NCI-H2107 (cell line): ENCODE data around the gene MXRA7.
"Not testable (repeated sequence)": the region's sequence is repeated elsewhere in the genome, so short reads cannot be mapped to it uniquely, and the experiment has no call there.

Experiments
- DNase-seq: peaks from one replicate; lab custom pipeline; 2025; lab: John Stamatoyannopoulos, UW

MXRA7 gene

DNA sequence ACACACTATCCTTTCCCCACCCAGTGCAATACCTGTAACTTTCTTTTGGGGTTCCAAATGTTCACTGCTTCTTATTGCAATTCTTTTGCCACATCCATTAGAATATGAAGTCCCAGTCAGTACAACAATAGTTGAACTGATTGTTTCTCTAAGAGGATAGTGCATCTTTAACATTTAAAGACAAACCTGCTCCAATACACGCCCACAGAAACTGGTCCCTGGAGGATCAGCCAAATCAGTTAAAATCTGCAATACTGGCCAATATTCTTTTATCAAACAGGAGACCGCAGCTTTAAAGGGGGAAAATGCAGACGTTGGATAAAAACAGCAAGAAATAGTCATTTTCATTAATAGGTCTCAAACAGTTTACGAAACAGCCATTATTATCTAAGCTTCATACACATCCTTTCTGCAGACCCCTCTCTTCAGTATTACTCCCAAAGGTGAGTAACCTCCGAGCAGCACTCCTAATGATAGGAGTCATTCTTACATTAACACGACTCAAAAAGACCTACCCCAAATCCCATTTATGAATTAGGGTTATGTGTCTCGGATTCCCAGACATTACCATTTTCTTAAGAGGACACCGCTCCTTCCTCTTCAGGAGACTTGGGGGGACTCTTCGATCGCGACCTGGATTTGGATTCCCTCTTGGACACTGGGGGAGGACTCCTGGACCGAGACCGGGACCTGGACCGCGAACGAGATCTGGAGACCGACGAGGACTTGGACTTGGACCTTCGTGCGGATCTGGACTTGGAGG, 25.0 kb upstream of the MXRA7 start:
- no peak for DNase-seq

DNA sequence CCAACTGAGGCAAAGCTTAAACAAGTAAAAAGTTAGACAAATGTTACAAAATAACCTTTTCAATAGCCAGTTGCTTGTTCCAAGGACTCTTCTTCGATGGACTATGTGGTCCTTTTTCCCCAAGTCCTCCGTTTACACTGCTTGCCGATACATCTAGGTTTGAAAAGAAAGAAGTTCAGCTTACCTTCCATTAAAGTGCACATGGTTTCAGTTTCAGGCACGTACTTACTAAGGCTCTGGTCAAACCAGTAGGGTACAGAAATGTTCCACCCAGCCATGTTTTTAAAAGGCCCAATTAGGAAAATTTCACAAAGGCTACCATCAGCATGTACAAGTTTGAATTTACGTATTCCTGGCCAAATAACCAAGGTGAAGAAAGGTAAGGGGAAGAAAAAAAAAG, 24.2 kb upstream of the MXRA7 start:
- DNase-seq: no peak

DNA sequence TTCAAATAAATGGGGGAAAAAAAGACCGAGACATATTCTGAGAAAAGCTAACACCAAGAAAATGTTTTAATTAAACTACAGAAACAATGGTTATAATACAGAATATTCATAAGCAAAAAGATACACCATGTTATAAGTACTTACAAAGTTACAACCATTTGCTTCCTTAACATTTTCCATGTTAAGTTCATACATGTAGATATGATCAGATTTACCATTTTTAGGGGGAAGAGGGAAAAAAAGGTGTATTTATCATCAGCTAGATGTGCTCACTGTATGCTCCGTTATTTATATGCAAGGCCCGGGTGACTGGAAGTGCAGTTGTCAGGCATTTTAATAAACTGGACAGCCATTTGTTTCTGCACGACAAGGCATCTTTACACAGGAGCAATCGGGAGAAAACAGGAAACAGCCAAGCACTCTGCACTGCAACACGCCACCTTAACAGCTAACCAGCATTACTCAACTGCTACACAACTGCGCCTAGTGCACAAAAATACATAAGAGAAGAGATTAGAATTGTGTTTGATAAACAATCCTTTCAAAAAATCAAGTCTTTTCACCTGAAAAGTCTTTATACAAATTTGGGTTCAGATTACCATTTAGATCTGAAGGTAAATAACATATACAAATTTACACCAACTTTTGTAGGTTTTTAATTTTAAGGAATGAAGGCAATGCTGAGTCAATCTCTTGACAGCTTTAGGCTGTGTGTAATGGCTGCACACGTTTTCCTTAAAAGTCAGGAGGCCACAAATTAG, 23.5 kb upstream of the MXRA7 start:
- DNase-seq: no peak

DNA sequence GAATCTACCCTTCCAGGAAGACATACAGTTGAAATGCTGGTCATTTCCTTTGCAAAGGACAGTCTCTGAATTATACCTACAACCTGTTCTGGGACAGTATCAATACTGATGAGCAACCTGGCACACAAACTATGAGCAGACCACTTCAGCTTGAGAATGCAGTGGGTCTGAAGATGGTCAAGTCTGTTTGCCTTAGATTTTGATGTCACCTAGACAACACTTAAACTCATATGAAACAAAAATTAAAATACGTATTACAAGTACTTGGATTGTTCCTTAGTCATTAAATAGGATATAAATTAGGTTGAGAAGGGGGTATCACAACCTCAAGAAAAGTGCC, 22.8 kb upstream of the MXRA7 start:
- DNase-seq: no peak

DNA sequence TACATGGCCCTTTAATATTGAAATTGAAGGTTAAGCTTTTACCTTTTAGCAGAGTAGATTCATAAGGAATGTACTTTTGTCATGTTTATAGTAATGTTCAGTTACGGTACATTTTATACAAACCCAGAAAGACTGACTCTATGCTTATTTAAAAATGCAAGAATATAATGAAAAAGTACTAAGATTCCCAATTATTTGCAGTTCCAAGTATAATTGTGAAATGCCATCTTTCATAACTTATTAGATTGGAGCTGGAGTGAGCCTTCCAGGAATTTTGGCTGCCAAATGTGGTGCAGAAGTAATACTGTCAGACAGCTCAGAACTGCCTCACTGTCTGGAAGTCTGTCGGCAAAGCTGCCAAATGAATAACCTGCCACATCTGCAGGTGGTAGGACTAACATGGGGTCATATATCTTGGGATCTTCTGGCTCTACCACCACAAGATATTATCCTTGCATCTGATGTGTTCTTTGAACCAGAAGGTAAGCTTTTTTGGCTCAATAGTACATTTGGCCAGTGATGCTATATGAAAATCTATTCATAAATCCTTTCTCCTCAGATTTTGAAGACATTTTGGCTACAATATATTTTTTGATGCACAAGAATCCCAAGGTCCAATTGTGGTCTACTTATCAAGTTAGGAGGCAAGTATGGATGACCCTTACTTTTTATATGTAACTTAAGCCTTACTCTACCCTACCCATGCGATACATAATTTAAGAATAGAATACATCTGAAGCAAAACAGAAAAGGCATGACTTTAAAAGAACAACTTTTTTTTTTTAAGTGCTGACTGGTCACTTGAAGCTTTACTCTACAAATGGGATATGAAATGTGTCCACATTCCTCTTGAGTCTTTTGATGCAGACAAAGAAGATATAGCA, 22.2 kb upstream of the MXRA7 start:
- no peak for DNase-seq

DNA sequence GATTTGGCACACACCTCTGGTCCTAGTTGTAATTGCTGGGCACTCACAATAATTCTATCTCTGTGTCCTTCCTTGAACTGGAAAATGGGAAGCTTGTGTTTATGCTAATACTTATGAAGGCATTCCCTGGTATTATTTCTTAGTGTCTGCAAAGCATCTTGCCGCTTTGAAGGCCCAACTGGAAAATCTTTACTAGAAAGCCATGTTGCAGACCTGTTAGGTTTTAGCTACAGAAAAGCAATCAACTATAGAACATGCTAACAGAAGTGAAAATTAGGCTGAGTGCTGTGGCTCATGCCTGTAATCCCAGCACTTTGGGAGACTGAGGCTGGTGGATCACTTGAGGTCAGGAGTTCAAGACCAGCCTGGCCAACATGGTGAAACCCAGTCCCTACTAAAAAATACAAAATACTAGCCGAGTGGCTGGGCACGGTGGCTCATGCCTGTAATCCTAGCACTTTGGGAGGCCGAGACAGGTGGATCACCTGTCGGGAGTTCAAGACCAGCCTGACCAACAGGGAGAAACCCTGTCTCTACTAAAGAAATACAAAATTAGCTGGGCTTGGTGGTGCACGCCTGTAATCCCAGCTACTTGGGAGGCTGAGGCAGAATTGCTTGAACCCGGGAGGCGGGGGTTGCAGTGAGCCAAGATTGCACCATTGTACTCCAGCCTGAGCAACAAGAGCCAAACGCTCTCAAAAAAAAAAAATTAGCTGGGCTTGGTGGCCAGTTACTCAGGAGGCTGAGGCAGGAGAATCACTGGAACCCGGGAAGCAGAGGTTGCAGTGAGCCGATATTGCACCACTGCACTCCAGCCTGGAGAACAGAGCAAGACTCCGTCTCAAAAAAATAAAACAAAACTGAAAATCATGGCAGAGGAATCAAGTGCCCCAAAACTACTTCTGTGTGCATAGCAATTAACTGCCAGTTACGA, 21.3 kb upstream of the MXRA7 start:
- DNase-seq: not testable (repeated sequence)

DNA sequence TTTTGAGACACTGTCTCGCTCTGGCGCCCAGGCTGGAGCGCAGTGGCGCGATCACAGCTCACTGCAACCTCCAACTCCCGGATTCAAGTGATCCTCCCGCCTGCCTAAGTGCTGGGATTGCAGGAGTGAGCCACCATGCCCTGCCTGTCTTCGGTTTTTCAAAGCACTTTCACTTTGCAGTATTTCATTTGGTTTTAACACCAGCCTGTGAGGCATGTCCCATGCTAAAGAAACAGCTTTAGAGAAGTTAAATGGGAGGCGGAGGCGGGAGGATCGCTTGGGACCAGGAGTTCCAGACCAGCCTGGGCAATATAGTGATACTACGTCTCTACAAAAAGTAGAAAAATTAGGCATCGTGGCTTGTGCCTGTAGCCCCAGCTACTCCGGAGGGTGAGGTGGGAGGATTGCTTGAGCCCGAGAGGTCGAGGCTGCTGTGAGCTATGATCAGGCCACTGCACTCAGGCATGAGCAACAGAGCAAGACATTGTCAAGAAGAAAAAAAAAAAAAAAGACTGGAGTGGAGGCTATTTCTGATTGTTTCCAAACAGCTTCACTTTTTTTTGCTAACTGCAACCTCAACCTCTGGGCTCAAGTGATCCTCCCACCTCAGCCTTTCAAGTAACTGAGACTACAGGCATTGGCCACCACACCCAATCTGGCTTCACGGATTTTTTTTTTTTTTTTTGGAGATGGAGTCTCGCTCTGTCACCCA, 17.1 kb upstream of the MXRA7 start:
- no peak for DNase-seq

DNA sequence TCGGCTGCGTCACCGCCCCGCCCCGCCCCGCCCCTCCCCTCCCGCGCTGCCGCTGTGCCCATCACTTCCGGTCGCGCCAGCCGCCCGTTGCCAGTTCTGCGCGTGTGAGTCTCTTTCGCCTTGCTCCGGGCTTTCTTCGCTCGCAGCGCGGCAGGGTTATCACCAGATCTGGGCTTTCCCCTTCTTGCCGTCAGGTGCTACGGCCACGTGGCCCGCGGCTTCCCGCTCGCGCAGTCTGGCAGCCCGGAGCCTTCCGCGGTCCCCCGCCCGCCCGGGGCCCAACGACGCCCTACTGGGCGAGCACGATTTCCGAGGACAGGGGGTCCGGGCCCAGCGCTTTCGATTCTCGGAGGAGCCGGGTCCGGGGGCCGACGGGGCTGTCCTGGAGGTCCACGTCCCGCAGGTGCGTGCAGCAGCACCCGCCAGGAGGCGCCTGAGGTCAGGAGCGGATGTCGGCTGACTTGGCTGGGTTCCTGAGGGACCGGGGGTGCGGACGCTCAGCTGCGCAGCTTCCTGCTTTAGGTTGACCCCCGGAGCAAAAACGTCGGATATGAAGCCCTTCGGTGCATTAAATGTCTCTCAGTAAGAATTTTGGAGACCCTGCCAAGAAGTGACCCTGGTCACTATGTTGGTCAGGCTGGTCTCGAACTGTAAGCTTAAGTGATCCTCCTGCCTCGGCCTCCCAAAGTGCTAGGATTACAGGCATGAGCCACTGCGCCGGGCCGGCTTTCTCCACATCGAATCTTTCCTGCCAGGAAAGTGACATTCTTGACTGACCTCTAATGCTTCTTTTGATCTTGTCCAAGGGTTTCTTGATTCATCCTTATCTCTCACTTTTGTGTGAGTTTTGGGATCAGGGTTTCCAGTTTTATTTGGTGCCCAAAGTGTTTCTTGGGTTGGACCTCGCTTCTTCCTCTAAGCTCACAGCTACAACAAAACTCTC, 16.3 kb upstream of the MXRA7 start, which contains the start of gene METTL23:
Gene METTL23, plus strand, starts transcription at position 64 of the 943 bp plus-strand sequence. CDS start 2,872 bp downstream, outside the sequence.
- DNase-seq: no peak

DNA sequence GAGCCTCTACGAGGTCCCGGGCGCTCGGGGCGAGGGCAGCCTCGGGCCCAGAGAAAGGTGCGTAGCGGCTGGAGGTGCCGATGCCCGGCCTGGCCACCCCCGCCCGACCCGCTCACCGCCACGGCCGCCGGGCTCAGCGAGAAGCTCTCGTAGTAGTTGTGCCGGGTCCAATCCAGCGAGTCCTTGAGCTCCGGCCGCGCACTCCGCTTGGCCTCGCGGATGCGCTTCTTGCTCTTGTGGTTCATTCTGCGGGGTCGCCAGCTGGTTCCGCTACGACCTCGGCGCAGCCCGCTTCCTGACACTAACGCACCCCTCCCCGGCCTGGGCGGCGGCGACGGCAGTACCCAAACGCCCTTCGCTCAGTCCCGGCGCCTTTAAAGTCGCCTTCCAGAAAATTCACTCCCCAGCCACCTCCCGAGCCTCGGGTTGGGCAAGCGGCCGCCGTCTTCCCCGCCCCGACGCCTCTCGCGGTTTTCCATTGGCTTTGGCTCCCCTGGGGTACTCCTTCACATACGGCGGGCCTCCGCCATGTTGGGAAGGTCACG, 15.5 kb upstream of the MXRA7 start, which contains the start of gene JMJD6:
Gene JMJD6, minus strand, starts transcription at position 376 of the 545 bp plus-strand sequence. Its CDS starts 131 bp downstream, at position 245.
- DNase-seq: peak; percentile 92

DNA sequence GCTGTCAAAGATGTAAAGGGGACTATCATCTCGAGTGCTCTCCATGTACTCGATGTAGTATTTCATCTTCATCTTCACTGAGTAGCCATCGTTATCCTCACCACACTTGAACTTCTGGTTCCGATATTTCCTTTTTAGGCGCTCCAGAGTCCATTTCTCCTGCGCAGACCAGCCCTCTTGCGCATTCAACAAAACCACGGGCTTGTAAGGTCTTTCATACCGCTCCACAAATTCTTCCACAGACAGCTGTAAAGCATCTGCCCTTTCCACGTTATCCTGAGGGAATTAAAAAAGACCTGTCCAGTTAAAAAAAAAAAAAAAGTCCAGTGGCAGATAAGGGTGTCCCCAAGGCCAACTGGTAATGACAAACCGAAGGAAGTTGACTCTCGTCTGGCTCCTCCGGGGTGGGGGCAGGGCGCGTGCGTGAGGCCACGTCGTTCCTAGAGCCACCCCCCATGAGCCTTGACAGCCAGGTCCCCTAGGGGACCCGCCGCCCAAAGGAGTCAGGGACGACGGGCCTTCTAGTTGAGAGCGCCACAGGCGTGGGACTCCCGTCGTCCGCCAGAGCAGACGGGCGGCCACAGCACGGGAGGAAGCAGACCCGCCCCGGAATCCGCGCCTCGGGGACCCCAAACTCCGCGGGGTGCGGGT, 14.9 kb upstream of the MXRA7 start:
- no peak for DNase-seq

DNA sequence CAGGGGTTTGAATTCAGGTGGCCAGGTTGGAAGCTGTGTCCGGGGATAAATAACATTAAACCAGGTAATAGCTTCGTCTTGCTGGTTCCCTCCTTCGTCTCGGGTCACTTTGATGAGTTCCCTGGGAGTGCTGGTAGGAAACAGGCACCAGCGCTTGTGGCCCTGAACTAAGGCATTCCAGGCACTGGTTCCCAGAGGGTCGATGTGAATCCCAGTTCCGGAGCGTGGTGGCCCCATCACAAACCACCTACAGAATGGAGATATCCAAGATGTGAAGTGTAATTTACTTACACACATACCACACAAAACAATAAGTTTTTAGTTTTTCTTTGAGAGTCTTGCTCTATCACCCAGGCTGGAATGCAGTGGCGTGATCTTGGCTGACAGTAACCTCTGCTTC, 13.0 kb upstream of the MXRA7 start:
- DNase-seq: no peak

DNA sequence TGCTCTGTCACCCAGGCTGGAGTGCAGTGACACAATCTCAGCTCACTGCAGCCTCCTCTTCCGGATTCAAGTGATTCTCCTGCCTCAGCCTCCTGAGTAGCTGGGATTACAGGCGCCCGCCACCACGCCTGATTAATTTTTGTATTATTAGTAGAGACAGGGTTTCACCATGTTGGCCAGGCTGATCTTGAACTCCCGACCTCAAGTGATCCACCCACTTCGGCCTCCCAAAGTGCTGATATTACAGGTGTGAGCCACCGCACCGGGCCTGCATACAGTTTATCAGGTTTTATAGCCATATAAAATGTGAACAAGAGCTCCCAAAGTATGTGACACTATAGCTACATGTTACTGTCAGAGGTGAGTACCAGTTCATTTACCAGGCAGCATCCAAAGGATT, 12.2 kb upstream of the MXRA7 start:
- DNase-seq: not testable (repeated sequence)

DNA sequence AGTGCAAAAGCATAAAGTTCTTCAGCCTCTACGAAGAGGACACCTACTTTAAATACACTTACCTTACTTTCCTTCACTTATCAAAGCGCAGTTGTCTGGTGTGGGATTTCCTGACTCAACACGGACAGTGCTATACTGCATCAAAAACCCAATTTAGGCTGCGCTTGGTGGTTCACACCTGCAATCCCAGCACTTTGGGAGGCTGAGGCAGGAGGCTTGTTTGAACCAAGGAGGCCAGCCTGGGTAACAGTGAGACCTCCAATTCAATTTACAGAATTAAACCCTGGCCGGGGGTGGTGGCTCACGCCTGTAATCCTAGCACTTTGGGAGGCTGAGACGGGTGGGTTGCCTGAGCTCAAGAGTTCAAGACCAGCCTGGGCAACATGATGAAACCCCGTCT, 11.5 kb upstream of the MXRA7 start:
- DNase-seq: no peak

DNA sequence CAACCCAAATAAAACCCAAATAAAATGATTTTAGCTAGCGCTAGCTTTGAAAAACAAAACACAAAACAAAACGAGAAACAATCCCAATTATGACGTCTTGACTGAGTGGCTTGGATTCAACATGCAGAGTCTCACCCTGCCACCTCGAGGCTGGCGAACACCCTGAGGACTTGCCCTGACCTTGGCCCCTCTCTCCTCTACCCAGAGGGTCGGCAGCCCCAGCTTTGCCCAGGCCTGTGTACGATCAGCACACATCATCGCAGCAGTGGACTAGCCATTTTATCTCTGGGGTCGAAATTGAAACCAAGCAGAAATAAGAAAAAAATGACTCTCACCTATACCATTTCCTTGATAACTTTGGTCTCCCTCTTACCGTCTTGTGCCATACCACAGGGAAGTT, 10.7 kb upstream of the MXRA7 start:
- no peak for DNase-seq

DNA sequence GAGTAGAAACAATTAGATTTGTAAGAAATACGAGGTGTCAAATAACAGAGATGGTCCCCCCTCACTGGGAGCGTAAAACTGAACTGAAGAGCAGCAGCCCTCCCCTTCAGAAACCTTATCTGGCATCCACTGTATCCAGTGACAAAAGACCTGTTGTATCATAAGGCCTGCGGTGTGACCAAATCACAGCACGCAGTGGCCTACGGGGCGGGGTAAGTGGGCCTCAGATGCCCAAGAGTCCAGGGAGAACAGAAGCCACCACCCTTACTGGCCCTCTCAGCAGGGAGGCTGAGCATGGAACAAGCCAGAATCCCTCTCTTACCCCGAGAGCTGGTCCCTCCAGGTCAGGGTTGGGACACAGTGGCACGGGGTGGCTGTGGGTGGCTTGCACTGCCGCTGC, 10.2 kb upstream of the MXRA7 start:
- no peak for DNase-seq

DNA sequence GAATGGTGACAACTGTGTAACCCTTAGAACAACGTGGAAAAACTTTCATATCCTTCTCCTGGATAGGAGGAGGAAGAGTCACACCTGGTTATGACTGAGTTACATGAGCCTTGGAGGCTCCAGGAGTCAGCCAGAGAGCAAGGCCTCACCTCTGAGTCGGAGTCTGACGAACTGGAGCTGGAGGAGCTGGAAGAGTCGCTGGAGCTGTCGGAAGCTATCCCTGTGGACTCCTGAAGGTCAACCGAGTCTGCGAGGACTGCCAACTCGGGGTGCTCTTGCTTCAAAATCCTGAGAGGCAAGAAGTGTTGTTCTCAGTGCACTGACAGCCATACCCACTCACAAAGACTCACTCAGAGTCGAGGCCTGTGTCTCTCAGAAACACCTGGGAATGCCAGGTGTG, 9.4 kb upstream of the MXRA7 start:
- no peak for DNase-seq

DNA sequence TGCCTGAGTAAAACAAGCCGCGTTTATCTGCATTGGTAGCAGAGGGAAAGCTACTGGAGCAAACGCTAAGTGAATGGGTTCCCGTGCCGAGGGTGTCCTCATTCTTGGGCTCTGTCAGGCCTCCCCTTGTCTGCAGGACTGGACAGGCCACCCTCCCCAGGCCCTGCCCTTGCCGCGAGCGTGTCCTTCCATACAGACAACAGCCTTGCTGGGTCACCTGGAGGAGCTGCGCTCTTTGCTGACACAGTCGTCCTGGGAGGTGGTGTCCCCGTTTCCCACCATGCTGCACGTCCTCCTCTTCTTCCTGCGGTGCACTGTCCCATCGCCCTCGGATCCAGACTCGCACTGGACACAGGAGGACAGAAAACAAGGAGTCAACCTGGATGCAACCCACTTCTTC, 7.8 kb upstream of the MXRA7 start:
- no peak for DNase-seq

DNA sequence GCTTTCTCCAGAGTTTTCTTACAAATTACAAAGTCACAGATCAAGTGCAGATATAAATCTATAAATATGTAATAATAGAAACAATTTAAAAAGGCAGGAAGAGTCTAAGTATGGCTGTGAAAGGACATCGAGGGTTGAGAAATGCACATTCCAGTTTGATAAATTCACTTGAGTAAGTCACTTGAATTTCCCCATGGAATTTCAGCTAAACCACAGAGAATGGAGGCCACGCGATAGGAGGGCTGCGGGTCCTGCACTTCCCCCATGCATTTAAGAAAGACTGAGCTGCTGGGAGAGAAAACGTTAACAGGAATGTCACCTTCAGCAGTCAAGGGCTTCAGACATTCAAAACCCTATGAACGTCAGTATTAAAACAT, 6.1 kb upstream of the MXRA7 start:
- DNase-seq: no peak
